ENCODE results near the gene KIF9. TPM values are rescaled to one million over a fixed set of nuclear protein-coding genes. Genes with fewer than 3 reads are reported as not detected.

The KIF9 gene
- total RNA-seq, 2 experiments from 2014 or later, result 8.0 to 9.2 TPM

GRCh38 chr3:47243419-47244147 lies 39.0 kb downstream of the KIF9 start:
- no peak overlapping the region for H3K27ac Mint-ChIP-seq
- H3K36me3 Mint-ChIP-seq (ENCODE audit: low read depth), result no peaks in the 10 kb centered on the region
- ChIA-PET POLR2A (no interaction called here), CTCF (no interaction called here)
- Histone ChIP-seq H3K27me3 (ENCODE audit: control insufficient read depth in 1 of 2, insufficient read depth in 2 of 2, low read length in 2 of 2) (no peaks in the 10 kb centered on the region), H3K27ac (ENCODE audit: low read depth in 1 of 2, low read length in 2 of 2) (no peak overlapping the region), H3K4me1 (ENCODE audit: insufficient read depth, low read length) (no peaks in the 10 kb centered on the region), H3K9me3 (ENCODE audit: control insufficient read depth in 1 of 2, insufficient read depth in 1 of 2, low read length in 2 of 2) (no peaks in the 10 kb centered on the region), H3K4me3 (ENCODE audit: low read length) (no peak overlapping the region), H3K36me3 (ENCODE audit: insufficient read depth, low read length) (no peaks in the 10 kb centered on the region)
- no peak for ATAC-seq (ENCODE audit: poor library complexity)
- no peaks in the 10 kb centered on the region for H3K27me3 Mint-ChIP-seq
- no peaks in the 10 kb centered on the region for H3K4me1 Mint-ChIP-seq (ENCODE audit: low read depth)
- H3K4me3 Mint-ChIP-seq, result no peak overlapping the region
- H3K9me3 Mint-ChIP-seq, result no peaks in the 10 kb centered on the region
- no peak for DNase-seq
- intact Hi-C loops (cut with DNase I, micrococcal nuclease), result no loop called here
- TF ChIP-seq CTCF (IDR thresholded peaks at IDR 0.05), result no peak

- Mint-ChIP-seq H3K4me3 (no peak overlapping the region), H3K36me3 (ENCODE audit: low read depth) (no peaks in the 10 kb centered on the region), H3K27ac (no peak overlapping the region), H3K9me3 (no peaks in the 10 kb centered on the region), H3K27me3 (no peaks in the 10 kb centered on the region), H3K4me1 (ENCODE audit: low read depth) (no peaks in the 10 kb centered on the region)
- TF ChIP-seq CTCF (IDR thresholded peaks at IDR 0.05), result no peak
- no peaks in the 10 kb centered on the region for H3K4me1 ChIP-seq (ENCODE audit: insufficient read depth, low read length)
- no peaks in the 10 kb centered on the region for H3K36me3 ChIP-seq (ENCODE audit: insufficient read depth, low read length)
- no peaks in the 10 kb centered on the region for H3K27me3 ChIP-seq (ENCODE audit: control insufficient read depth in 1 of 2, insufficient read depth in 2 of 2, low read length in 2 of 2)
- POLR2A ChIA-PET, result no interaction called here
- no peaks in the 10 kb centered on the region for H3K9me3 ChIP-seq (ENCODE audit: control insufficient read depth in 1 of 2, insufficient read depth in 1 of 2, low read length in 2 of 2)
- CTCF ChIA-PET, result no interaction called here
- ATAC-seq (ENCODE audit: poor library complexity), result no peak
- intact Hi-C loops (cut with DNase I, micrococcal nuclease), result no loop called here
- H3K27ac ChIP-seq (ENCODE audit: low read depth in 1 of 2, low read length in 2 of 2), result no peak overlapping the region
- no peak overlapping the region for H3K4me3 ChIP-seq (ENCODE audit: low read length)
- no peak for DNase-seq
Observed at GRCh38 chr3:47239929-47240328, 42.7 kb downstream of the KIF9 start.

DNA sequence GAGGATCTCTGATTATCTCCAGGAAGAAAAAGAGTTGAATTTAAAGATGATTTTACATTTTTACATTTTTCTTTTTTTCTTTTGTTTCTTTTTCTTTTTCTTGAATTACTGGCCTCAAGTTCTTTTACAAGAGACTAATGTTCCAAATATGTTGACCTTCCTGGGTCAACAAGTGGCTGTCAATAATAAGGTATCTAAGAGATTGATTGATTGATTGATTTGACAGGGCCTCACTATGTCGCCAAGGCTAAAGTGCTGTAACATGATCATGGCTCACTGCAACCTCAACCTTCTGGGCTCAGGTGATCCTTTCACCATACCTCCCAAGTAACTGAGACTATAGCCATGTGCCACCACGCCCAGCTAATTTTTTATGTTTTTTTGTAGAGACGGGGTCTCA lies 44.6 kb downstream of the KIF9 start:
- no peak overlapping the region for H3K27ac ChIP-seq (ENCODE audit: low read depth in 1 of 2, low read length in 2 of 2)

More for the DNA sequence above, 44.6 kb downstream of the KIF9 start:
- POLR2A ChIA-PET, result interaction anchor here (0.7 kb wide), 1 partner anchor 131 kb away, joined by 3 read pairs; no protein-coding TSS in a partner anchor
- Mint-ChIP-seq H3K9me3 (no peaks in the 10 kb centered on the region), H3K36me3 (ENCODE audit: low read depth) (no peaks in the 10 kb centered on the region), H3K27ac (no peak overlapping the region), H3K4me1 (ENCODE audit: low read depth) (no peaks in the 10 kb centered on the region), H3K27me3 (no peaks in the 10 kb centered on the region), H3K4me3 (no peak overlapping the region)
- intact Hi-C loops (cut with DNase I, micrococcal nuclease), result no loop called here
- Histone ChIP-seq H3K4me1 (ENCODE audit: insufficient read depth, low read length) (no peaks in the 10 kb centered on the region), H3K27me3 (ENCODE audit: control insufficient read depth in 1 of 2, insufficient read depth in 2 of 2, low read length in 2 of 2) (no peaks in the 10 kb centered on the region), H3K36me3 (ENCODE audit: insufficient read depth, low read length) (no peaks in the 10 kb centered on the region), H3K9me3 (ENCODE audit: control insufficient read depth in 1 of 2, insufficient read depth in 1 of 2, low read length in 2 of 2) (no peaks in the 10 kb centered on the region), H3K4me3 (ENCODE audit: low read length) (no peak overlapping the region)
- TF ChIP-seq CTCF (IDR thresholded peaks at IDR 0.05), result no peak
- no peak for ATAC-seq (ENCODE audit: poor library complexity)
- CTCF ChIA-PET, result no interaction called here
- DNase-seq, result no peak

All from CD4-positive, alpha-beta T cell (primary cell).